Measurements from ENCODE around the gene UBAC2.

GRCh38 chr13:99179460-99179859 lies 21.2 kb upstream of the UBAC2 start:
- no peak for TF ChIP-seq CTCF (conservative IDR thresholded peaks at IDR 0.05; ENCODE audit: low read depth, low read length)
- TF ChIP-seq EZH2 (IDR thresholded peaks at IDR 0.05; ENCODE audit: borderline replicate concordance, low read depth, low read length, poor library complexity, severe bottlenecking): no peak
